GM21381 (cell line): ENCODE measurements around the gene KIAA0753.

ENCODE experiments used
- ATAC-seq: cut with Tn5 transposase; IDR thresholded peaks from one replicate; pipeline ENCODE4 v1.9.1; 2021; ENCODE audit warnings: mild to moderate bottlenecking, moderate library complexity; ENCODE audit not compliant: unreplicated experiment

KIAA0753 gene

GRCh38 chr17:6551869-6552531, 88.5 kb downstream of the KIAA0753 start:
- no peak for ATAC-seq

- ATAC-seq, result no peak
These were observed 89.2 kb downstream of the KIAA0753 start for GRCh38 chr17:6551356-6551755.

GRCh38 chr17:6549384-6550036, 91.0 kb downstream of the KIAA0753 start:
- no peak for ATAC-seq

DNA sequence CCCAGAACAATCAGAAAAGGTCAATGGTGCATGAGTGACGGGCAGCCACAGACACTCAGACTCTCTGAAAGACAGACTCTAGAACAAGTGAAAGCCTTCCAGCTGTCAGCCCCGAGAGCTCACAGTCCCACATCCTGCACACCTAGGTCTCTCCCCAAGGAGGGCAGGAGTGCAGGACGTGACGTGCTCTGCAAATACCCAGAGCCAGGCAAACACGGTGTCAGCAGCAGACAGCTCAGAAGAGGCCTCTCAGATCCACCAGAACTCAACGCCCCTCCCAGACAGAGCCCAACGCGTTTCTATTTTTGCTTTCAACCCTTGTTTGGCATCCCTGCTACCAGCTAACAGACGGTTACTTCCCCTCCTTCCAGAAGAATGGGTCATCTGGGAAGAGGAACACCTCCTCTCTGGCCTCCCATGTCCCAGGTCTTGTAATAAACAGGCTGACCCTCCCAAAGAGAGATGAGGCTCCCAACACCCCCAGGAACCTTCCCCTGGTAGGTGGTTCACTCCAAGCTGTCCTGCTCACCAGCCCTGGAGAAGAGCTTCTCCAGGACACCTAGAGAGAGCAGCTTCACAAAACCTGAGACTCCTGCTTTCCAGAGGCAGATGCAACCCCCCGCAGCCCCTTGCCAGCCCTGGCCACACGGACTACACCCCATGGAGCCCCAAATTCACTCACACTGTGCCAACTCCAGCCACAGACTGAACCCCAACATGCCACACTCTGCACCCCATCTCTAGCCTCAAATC, 91.8 kb downstream of the KIAA0753 start:
- ATAC-seq, result no peak

DNA sequence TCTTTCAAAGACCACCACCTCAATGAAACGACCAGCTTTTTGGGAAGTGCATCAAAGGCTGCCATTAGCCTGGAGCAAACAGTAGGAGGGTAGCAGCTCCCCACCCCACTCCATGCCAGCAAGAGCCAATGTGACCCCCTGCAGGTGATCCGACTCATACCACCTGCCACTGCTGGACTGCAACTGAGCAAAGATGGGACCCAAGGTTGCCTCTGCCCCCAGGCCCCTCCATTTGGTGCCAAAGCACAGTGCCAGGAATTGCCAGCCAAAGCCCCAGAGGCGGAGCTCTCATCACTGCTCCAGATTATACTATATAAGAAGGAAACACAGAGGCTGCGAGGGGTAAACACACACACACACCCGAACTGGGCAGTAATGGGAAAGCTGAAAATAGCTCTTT, 92.5 kb downstream of the KIAA0753 start:
- no peak for ATAC-seq

- no peak for ATAC-seq
These were observed 93.2 kb downstream of the KIAA0753 start for GRCh38 chr17:6547336-6547735.

DNA sequence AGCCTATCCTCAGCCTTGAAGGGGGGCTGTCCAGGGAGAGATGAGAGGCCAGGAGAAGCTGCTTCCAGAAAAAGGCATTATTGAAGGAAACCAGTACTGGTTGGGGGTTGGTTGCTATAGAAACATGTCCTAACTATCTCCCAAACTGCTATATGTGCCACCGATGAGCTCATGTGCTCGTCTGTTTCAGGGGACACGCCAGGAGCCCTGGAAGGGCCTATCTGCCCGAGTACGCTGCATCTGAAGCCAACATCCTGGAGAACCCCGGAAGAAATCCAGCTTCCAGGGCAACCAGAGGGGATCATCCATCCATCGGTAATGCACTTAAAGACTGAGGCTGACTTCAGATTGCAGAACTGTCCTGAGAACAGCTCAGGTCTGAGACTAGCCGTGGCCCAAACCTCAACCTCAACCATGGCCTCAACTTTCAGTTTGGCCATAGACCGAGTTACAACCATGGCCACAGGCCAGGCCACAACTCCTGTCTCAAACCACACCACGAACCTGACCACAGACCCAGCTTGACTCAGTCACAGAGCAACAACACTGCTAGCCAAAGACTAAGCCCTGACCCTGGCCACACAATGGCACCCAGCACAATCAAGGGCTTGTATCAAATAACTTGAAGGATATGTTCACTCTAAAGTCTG, 94.3 kb downstream of the KIAA0753 start:
- no peak for ATAC-seq

DNA sequence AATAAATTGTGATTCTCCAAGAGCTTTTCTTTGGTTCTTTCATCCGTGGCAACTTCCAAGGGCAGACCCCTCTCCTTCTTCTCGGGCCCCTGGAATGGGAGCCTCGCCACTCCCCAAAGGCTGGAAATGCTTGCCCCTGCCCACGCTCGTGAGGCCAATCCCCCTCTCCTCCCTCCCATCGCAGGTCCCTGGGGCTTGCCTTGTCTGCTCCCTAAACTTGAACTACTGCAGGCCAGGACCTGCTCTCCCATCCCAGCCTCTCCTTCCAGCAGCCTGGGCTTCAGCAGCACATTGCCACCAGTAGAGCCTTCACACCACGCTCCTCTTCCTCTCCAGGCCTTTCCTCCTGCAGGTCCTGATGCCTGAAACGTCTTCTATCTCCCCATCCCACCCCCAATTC, 95.2 kb downstream of the KIAA0753 start:
- ATAC-seq, result no peak

DNA sequence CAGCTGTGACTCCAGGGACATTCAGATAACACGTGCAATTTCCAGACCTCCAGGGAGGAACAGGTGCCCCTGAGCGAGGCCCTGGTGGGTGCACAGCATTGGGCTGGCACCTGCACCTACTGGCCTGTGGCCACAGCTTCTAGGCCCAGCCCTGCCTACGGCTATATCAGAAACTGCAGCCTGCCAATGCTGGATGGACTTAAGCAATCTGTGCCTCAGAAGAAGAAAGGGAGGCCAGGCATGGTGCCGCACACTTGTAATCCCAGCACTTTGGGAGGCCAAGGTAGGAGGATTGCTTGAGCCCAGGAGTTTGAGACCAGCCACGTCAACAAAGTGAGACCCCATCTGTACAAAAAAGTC, 96.5 kb downstream of the KIAA0753 start:
- no peak for ATAC-seq

- ATAC-seq, result no peak
These were observed 97.2 kb downstream of the KIAA0753 start for GRCh38 chr17:6543079-6544010.

GRCh38 chr17:6542577-6542976, 97.9 kb downstream of the KIAA0753 start:
- no peak for ATAC-seq

- ATAC-seq, result no peak
These were observed 98.6 kb downstream of the KIAA0753 start for GRCh38 chr17:6541886-6542285.

- ATAC-seq, result no peak
These were observed 100.6 kb downstream of the KIAA0753 start for GRCh38 chr17:6539871-6540270.

DNA sequence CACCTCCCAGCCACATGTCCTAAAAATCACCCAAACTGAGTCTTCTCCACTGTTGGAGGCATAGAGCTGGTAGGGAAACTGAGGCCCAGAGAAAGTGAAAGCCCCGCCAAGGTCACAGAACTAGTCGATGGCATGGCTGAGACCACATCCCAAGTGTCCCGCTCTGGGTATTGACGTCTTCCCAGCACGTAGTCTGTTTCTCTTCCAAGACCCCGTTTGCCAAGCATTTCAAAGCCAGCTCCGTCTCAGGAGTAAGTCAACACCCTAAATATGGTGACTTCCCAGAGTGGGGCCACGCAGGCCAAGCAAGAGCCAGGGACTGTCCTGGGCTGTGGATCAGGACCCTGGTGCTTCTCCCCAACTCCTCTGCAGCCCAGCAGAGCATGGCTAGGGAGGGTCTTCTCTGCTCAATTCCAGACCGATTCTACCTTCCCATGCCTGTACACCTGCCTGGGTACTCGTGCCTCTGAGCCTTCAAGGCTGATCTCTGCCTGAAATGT, 103.9 kb downstream of the KIAA0753 start:
- no peak for ATAC-seq

DNA sequence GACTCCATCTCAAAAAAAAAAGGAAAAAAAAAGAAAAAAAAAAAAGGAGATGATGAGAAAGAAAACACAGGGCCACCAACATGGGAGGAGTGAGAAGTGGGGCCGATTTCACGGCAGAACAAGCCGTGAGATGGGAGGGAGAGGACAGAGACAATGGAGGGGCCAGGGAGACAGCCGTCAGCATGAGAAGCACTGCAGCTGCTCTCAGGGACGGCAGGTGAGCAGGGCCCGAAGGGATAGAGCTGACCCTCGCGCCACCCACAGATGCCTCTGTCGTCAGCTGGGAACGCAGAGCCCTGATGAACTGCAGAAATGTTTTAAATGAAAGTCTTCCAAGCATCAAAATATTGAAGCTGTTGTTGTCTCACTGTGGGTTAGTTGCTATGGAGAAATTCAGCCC, 104.5 kb downstream of the KIAA0753 start:
- no peak for ATAC-seq

GRCh38 chr17:6534846-6535514, 105.5 kb downstream of the KIAA0753 start:
- ATAC-seq, result no peak

DNA sequence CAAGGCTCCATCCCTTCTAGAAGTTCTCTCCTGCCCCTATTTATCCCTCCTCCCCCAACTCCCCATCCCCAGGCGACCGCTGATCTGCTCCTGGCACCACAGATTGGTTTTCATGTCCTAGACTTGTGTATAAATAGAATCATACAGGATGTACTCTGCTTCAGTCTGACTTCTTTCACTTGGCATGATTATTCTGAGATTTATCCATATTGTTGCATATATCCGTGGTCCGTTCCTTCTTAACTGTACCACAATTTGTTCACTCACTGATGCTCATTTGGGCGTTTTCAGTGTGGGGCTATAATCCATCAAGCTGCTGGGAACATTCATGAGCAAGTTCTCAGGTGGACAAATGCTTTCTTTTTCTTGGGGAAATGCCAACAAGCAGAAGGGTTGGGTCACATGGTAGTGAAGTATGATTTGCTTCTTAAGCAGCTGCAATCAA, 108.0 kb downstream of the KIAA0753 start:
- ATAC-seq, result no peak

- ATAC-seq, result no peak
These were observed 108.9 kb downstream of the KIAA0753 start for GRCh38 chr17:6531575-6531974.

GRCh38 chr17:6530324-6530920, 110.1 kb downstream of the KIAA0753 start:
- no peak for ATAC-seq
